ENCODE results near the gene ADK. TPM values are rescaled to one million over a fixed set of nuclear protein-coding genes. Genes with fewer than 3 reads are reported as not detected.

The ADK gene
- total RNA-seq, 2 experiments from 2014 or later, result 26.4 to 31.1 TPM

- Histone ChIP-seq H2AFZ (ENCODE audit: low read length) (no peak overlapping the region), H3K79me2 (ENCODE audit: insufficient read depth, low read depth, low read length) (no peaks in the 10 kb centered on the region), H3K4me1 (ENCODE audit: insufficient read depth, low read length, poor library complexity, severe bottlenecking) (no peaks in the 10 kb centered on the region), H3K4me3 (ENCODE audit: low read depth, low read length, poor library complexity, severe bottlenecking) (no peak overlapping the region), H4K20me1 (ENCODE audit: insufficient read depth, low read length) (no peaks in the 10 kb centered on the region), H3K9me2 (ENCODE audit: insufficient read depth, low read length) (no peaks in the 10 kb centered on the region), H3K4me2 (ENCODE audit: low read length) (no peak overlapping the region), H3K9me3 (ENCODE audit: low read length) (no peaks in the 10 kb centered on the region), H3K27ac (ENCODE audit: low read depth, low read length, poor library complexity, severe bottlenecking) (no peak overlapping the region), H3K36me3 (ENCODE audit: insufficient read depth, low read length) (no peaks in the 10 kb centered on the region)
- ChIA-PET POLR2A (no interaction called here), CTCF (ENCODE audit: unreplicated experiment) (no interaction called here)
- no peak for DNase-seq (ENCODE audit: low spot score)
- TF ChIP-seq EZH2phosphoT487 (IDR thresholded peaks at IDR 0.05; ENCODE audit: borderline replicate concordance, low read depth, low read length), result no peak
- no TSS peak for BruUV-seq (replicated peaks)
- intact Hi-C loops (cut with micrococcal nuclease; ENCODE audit: unreplicated experiment), result no loop called here
Observed at GRCh38 chr10:74541375-74541774, 390.4 kb downstream of the ADK start.

GRCh38 chr10:74542077-74542476, 391.1 kb downstream of the ADK start:
- no peak for TF ChIP-seq CTCF (conservative IDR thresholded peaks at IDR 0.05; ENCODE audit: low read length)
- no peak for TF ChIP-seq EZH2phosphoT487 (IDR thresholded peaks at IDR 0.05; ENCODE audit: borderline replicate concordance, low read depth, low read length)
- intact Hi-C loops (cut with micrococcal nuclease; ENCODE audit: unreplicated experiment), result no loop called here
- H3K4me1 ChIP-seq (ENCODE audit: insufficient read depth, low read length, poor library complexity, severe bottlenecking), result no peaks in the 10 kb centered on the region
- H3K9me3 ChIP-seq (ENCODE audit: low read length), result no peaks in the 10 kb centered on the region
- H3K4me3 ChIP-seq (ENCODE audit: low read depth, low read length, poor library complexity, severe bottlenecking), result no peak overlapping the region
- H2AFZ ChIP-seq (ENCODE audit: low read length), result no peak overlapping the region
- CTCF ChIA-PET (ENCODE audit: unreplicated experiment), result no interaction called here
- POLR2A ChIA-PET, result interaction anchor here (0.7 kb wide), 1 partner anchor 20 kb away, joined by 4 read pairs; no protein-coding TSS in a partner anchor
- no TSS peak for BruUV-seq (replicated peaks)
- H3K27ac ChIP-seq (ENCODE audit: low read depth, low read length, poor library complexity, severe bottlenecking), result no peak overlapping the region
- H3K36me3 ChIP-seq (ENCODE audit: insufficient read depth, low read length), result no peaks in the 10 kb centered on the region
- no peaks in the 10 kb centered on the region for H4K20me1 ChIP-seq (ENCODE audit: insufficient read depth, low read length)
- DNase-seq (ENCODE audit: low spot score), result no peak
- H3K9me2 ChIP-seq (ENCODE audit: insufficient read depth, low read length), result no peaks in the 10 kb centered on the region
- H3K4me2 ChIP-seq (ENCODE audit: low read length), result no peak overlapping the region
- H3K79me2 ChIP-seq (ENCODE audit: insufficient read depth, low read depth, low read length), result no peaks in the 10 kb centered on the region

- no peaks in the 10 kb centered on the region for H3K4me1 ChIP-seq (ENCODE audit: insufficient read depth, low read length, poor library complexity, severe bottlenecking)
- ChIA-PET CTCF (ENCODE audit: unreplicated experiment) (no interaction called here), POLR2A (interaction anchor here (0.7 kb wide), 1 partner anchor 493 kb away, joined by 3 read pairs; no protein-coding TSS in a partner anchor)
- no peak overlapping the region for H3K4me3 ChIP-seq (ENCODE audit: low read depth, low read length, poor library complexity, severe bottlenecking)
- H2AFZ ChIP-seq (ENCODE audit: low read length), result no peak overlapping the region
- H3K4me2 ChIP-seq (ENCODE audit: low read length), result no peak overlapping the region
- no peak for DNase-seq (ENCODE audit: low spot score)
- H4K20me1 ChIP-seq (ENCODE audit: insufficient read depth, low read length), result no peaks in the 10 kb centered on the region
- no peaks in the 10 kb centered on the region for H3K9me2 ChIP-seq (ENCODE audit: insufficient read depth, low read length)
- no TSS peak for BruUV-seq (replicated peaks)
- H3K9me3 ChIP-seq (ENCODE audit: low read length), result no peaks in the 10 kb centered on the region
- no peaks in the 10 kb centered on the region for H3K36me3 ChIP-seq (ENCODE audit: insufficient read depth, low read length)
- intact Hi-C loops (cut with micrococcal nuclease; ENCODE audit: unreplicated experiment), result no loop called here
- H3K79me2 ChIP-seq (ENCODE audit: insufficient read depth, low read depth, low read length), result no peaks in the 10 kb centered on the region
- TF ChIP-seq CTCF (conservative IDR thresholded peaks at IDR 0.05; ENCODE audit: low read length), result no peak
- no peak for TF ChIP-seq EZH2phosphoT487 (IDR thresholded peaks at IDR 0.05; ENCODE audit: borderline replicate concordance, low read depth, low read length)
- no peak overlapping the region for H3K27ac ChIP-seq (ENCODE audit: low read depth, low read length, poor library complexity, severe bottlenecking)
Observed at GRCh38 chr10:74543276-74543675, 392.3 kb downstream of the ADK start.

Data from OCI-LY7 (cell line).